Measurements from ENCODE around the gene IL4I1.

IL4I1 gene

DNA sequence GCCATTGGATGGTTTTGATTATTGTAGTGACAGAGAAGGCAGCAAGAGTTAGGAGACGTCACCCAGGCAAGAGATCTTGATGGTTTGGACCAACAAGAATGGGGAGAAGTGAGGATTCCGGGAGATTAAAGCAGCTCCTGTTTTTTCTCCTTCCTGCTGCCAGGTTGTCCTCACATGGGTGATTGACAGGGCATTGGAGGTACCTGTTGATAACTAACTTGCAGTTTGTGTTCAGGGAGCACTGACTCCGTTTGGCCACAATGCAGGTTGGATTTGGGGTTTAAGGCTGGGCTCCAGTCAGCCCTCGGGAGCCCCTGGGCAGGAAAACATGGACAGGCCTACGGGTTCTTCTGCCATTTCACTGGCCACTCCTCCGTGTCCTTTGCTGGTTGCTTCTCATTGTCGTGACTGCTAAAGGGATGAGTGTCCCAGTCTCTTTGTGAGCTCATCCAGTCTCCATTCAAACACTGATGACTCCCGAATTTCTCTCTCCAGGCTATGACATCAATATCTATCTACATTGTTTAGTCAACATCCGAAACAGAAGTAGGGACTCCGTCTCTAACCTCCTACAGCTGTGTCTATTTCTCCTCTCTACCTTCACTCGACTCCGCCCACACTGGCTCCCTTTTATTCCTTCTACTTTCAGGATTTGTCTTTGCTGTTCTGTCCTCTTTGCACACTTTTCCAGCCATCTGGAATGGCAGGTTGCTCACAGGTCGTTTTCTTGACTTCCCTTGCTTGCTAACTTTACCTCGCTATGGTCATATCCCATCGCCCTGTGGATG is 47.1 kb downstream of the IL4I1 start:
- no peak for DNase-seq

DNA sequence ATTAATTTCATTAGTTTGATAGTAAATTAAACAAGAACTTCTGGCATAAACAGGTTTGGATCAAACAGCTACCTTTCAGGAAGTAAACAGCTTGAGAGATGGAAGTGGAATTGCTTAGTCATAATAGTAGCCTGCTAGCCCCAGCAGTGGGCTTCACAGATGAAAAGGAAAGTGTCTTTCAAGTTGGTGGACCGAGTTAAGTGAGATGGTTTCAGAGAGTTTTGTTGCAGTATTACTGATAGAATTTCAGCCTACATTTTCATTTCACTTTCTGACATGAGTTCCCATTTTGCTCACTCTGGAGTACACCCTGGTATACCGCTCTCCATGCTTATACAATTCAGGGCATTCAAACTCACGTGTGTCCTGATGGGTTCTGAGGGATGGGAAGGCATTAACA is 47.7 kb downstream of the IL4I1 start:
- DNase-seq = no peak

DNA sequence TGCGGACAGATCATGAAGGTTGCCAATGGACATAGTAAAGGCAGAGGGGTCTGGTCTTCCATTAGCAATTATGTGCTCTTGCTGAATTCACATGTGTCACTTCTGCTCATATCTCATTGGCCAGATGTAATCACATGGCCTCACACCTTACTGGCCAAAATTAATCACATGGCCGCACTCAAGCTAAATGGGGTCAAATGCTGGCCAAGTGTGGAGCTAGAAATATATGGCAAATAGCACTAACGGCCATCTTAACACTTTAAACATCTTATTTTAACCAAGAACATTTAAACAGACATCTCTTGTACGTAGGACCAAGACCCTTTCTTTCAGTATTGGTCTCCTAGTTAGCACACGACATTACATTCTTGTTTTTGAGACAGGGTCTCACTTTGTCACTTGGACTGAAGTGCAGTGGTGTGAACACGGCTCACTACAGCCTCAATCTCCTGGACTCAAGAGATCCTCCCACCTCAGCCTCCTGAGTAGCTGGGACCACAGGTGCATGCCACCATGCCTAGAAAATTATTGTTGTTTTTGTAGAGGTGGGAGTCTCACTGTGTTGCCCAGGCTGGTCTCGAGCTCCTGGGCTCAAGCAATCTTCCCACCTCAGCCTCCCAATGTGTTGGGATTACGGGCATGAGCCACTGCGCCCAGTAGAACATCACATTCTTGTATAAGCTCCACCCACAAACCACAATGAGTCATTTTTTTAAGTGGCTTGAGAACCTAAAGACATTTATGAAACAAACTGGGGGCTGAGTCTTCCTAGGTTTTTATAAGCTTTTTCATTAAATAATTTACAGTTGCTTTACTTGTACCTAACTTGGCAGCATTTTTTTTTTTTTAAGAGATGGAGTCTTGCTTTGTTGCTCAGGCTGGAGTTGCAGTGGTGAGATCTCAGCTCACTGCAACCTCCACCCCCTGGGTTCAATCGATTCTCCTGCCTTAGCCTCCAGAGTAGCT is 48.7 kb downstream of the IL4I1 start:
- DNase-seq = no peak

DNA sequence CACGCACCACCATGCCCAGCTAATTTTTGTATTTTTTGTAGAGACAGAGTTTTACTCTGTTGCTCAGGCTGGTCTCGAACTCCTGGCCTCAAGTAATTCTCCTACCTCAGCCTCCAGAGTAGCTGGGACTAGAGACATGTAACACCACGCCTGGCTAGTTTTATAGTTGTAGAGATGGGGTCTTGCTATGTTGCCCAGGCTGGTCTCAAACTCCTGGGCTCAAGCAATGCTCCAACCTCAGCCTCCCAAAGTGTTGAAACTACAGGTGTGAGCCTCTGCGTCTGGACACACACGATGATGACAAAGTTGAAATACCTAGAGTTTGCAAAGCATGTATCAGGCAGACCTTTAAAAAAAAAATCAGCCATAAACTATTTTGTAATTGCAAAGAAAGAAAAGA is 50.3 kb downstream of the IL4I1 start:
- DNase-seq = no peak

DNA sequence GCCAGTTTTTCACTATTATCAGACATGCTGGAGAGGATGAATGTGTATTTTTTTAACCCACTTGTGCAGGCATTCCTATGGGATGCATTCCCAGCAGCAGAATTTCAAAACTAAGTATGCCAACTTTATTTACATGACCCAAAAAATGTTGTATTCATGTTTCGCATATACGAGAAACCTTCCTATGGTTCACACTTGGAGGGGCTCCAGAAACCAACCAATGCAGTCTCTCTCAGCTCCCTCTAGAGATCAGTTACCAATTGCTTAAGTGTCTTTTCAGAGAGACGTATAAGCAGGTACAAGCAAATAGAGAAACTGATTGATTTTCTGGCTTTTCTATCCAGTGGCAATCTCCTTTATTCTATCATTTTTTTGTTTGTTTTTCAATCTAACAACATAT is 51.3 kb downstream of the IL4I1 start:
- no peak for DNase-seq

DNA sequence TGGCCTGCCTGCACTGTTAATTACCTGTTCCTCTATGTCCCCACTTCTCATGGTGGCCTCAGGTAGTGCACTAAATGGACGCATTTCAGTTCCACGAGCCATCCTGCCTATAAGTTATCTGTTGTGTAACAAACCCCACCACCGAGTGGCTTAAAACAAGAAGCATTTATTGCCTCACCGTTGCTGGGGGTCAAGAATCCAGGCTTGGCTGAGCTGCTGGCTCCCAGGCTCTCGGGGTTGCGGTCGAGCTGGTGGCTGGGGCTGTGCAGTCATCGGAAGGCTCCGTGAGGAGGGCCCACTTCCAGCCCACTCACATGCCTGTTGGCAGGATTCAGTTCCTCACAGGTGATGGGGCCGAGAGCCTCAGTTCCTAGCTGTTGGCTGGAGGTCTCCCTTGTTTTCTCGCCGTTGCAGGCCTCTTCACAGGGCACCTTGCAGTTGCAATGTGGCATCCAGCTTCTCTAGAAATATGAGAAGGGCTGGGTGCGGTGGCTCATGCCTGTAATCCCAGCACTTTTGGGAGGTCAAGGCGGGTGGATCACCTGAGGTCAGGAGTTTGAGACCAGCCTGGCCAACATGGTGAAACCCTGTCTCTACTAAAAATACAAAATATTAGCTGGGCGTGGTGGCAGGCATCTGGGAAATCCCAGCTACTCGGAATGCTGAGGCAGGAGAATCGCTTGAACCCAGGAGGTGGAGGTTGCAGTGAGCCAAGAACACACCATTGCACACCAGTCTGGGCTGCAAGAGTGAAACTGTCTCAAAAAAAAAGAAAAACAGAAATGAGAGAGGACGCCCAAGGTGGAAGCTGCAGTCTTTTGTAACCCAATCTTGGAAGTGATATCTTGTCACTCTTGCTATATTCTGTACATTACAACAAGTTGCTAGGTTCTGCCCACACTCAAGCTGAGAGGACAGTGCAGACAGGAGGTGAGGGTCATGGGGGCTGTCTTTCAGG is 52.3 kb downstream of the IL4I1 start:
- DNase-seq = no peak

DNA sequence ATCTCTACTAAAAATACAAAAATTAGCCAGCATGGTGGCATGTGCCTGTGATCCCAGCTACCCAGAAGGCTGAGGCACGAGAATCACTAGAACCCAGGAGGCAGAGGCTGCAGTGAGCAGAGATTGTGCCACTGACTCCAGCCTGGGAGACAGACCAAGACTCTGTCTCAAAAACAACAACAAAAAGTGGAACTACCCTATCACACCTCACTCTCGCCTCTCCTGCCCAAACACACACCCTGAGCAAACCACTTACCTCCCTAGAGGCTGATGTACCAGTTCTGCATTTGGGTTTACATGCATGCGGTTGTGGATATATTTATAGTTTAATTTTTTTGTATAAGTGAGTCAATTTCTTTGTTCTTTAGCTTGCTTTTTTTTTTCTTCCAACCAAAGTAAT is 53.4 kb downstream of the IL4I1 start:
- no peak for DNase-seq

DNA sequence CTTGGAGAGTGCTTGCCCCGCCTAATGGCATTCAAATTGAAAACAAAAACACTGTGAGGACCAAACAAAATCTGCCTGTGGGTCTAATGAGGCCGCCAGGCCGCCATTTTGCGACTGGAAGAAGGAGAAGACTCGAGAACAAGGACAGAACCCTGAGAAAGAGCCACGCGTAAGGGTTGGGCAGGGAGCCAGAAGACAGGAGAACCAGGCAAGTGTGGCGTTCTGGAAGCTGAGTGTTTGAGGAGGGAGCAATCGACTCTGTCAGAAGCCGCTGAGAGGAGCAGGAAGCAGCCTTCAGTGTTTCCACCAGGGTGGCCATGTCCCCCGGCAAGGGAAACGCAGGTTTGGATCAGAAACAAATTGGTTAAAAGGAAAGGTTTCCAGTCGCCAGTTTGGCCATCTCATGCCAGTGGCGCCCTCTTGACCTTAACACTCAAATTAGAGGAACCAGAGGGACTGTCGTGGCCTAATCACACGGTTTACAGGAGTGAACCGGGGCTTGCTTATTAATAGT is 55.9 kb downstream of the IL4I1 start:
- no peak for DNase-seq

DNA sequence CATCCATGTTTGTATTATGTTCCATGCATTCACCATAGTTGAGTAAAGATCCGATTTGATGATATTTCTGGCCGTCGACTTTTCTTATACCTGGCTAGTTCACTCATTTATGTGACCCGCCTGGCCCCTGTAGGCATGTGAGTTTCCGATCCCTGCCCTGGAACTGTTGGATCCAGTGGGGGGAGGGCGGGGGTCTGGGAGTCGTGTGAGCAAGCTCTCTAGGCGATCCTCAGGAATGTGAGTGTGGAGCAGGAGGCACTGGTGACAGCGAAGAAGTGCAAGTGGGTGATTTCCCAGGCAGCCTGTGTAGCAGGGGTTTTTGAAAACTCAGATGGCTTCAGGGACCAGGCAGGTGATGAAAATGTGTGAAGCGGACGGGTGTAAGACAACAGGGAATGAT is 56.4 kb downstream of the IL4I1 start:
- no peak for DNase-seq

DNA sequence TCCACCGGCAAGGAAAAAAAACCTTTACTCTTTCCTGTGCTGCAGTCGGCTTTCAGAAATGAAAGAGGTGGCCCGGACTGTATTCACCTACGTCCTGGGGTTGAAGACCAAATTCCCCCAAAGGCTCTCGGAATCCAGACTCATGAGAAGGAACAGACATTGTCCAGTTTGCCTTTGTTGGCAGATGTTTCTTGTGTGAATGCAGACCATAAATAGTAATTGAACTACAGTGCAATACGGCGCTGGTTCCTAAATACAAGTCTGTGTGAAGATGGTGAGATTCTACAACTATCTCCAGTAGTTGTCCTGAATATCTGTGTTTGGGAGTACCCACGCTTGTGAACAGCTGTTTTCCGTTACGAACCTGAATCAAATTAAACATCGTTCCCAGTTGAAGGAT is 57.0 kb downstream of the IL4I1 start:
- no peak for DNase-seq
